HS-5 (cell line): ENCODE results near the gene GLRA1.
"Not testable (repeated sequence)": the region's sequence is repeated elsewhere in the genome, so short reads cannot be mapped to it uniquely, and the experiment has no call there.

Experiments used
- DNase-seq: peaks from one replicate; pipeline ENCODE4 v3.0.0-alpha.2; 2012; ENCODE audit warnings: low read depth

GLRA1 gene

GRCh38 chr5:151913425-151913824 is 11.2 kb downstream of the GLRA1 start:
- no peak for DNase-seq

DNA sequence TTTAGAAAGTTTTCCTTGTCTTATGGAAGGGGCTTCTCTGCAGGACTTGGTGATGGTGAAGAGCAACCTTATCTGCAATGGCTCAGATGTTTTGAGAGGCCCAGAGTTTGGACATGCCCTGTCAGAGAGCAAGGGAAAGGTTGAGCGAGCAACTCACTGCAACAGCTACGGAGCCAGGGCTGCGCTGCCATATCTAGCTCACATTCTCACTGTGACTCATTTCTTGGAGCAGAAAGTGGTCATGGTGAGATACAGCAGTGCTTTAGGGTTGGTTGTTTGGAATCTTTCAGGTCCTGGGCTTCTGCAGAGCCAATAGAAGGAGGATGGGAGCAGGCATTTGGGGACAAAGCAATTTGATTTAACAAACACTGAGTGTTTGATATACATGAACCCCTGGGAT is 12.3 kb downstream of the GLRA1 start:
- no peak for DNase-seq

DNA sequence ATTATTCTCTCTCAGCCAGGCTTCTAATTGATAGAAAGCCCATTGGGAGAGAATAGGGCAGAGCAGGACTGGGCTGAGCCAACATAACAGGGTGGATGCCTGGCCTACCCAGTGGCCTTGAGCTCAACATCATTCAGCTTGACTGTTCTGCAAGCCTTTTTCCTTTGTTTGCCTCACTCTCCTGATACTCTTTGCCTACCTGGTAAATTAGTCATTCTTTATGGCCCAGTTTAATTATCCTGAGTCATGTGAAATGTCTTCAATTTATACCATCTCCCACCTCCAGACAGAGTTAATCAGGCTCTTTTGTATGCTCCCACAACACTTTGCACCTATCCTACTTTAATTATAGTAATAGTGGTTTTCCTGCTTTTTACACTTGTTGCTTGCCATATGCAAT is 13.6 kb downstream of the GLRA1 start:
- DNase-seq = no peak

- DNase-seq = no peak
These were observed 15.0 kb downstream of the GLRA1 start for GRCh38 chr5:151909628-151910027.

- DNase-seq = no peak
These were observed 18.4 kb downstream of the GLRA1 start for GRCh38 chr5:151906246-151906645.

DNA sequence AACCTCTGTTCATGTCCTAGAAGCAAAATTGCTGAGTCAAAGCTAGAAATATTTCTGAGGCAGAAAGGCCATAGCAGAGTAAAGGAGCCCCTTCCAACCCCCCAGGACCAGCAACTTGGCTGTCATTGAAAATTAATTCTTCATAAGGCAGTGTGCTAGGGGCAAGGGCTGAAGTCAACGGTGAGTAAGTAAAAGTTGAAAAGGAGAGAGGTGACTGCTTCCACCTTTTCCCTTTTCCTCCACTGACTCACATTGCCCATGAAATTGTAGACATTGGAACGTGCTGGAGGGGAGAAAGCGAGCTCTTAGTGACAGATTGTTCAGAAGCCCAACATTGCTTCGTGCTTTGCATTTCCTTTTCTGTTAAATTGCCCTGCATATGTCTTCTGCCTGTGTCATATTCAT is 19.1 kb downstream of the GLRA1 start:
- no peak for DNase-seq

DNA sequence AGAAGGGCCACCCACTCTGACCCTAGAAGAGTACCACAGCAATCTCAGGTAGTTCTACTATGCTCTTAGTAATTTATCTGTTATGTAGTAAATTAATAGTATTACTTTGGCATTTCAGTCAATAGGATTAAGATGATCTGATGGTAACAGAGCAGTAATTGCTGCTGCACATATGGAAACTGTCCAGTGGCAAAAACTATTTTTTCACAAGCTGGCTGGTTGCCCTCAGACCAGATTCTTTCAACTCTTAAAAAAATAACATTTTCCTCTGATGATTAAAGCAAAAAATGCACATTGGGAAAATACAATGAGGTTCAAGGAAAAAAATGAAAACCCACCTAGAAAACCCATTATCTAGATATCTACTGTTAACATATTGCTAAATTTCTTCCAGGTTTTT is 19.7 kb downstream of the GLRA1 start:
- DNase-seq = no peak

DNA sequence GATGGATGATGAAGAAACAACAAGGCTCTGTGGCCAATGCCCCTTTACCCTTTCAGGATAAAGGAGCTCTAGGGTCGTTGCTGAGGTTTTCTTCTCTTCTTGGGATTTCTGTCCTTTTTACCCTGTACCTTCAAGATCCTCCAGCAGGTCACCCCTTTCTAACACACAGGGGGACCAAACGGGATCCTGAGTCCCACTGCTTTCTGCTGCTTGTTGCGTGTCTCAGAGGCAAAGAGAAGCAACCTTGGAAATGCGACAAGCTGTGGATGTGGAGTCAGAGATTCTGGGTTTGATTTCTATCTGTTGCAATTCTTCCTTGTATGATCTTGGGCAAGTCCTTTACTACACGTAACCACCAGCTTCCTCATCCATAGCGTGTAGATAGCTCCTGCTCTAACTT is 20.5 kb downstream of the GLRA1 start:
- DNase-seq = no peak

DNA sequence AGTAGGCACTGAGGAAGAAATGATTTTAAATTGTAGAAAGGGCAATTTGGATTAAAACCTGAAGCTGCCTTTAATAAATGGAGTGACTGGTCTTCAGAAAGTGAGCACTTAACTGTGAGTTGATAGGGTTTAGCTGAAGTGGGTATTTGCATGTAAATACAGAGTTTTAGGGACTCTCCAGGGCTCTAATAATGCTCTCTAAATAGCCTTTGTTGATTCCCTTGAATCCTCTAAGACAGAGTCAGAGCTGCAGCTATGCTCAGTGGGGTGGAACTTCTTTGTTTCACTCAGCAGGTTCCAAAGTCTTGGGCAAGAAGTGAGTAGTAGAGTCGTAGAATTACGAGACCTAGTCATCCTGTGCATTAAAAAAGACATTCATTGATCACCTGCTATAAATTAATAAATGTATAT is 21.4 kb downstream of the GLRA1 start:
- DNase-seq = no peak

GRCh38 chr5:151902215-151902614 is 22.4 kb downstream of the GLRA1 start:
- DNase-seq = no peak

DNA sequence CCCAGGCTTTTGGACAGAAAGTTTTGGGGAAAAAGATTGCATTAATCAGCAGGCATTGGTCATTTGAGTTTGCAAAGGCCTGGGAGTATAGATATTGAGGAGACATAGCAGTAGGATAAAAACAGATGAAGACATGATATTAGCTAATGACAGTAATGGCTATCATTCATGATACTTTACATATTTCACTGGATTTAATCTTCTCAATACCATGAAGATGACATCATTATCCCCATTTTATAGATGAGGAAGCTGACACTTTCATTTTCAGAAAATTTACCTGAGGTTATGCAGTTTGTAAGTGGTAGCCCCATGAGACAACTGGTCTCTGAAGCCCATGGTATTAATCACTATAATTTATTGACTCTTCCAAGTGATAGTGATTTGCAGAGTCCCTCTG is 23.0 kb downstream of the GLRA1 start:
- DNase-seq = no peak

GRCh38 chr5:151900891-151901290 is 23.8 kb downstream of the GLRA1 start:
- DNase-seq = no peak

DNA sequence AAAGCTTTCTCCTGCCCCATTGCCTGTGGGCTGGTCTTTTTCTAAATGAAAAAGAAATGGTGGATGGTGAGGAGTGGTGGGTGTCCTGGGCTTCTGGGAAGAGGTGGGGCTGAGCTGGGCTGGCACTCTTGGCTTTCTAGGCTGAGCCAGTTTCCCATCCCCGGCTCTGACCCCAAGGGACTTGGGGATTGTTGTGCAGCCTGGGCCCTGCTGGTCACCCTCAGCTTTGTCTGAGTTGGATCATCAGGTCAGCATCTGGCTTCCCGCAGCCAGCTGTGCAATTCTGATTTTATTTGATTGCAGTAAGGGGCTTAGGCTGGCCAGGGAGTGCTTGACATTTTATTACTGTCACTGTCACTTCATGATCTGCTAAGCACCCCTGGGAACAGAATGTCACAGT is 25.3 kb downstream of the GLRA1 start:
- no peak for DNase-seq

- no peak for DNase-seq
These were observed 26.8 kb downstream of the GLRA1 start for GRCh38 chr5:151897896-151898295.

- no peak for DNase-seq
These were observed 27.6 kb downstream of the GLRA1 start for GRCh38 chr5:151897020-151897552.

GRCh38 chr5:151896031-151896691 is 28.5 kb downstream of the GLRA1 start:
- peak; percentile 82 for DNase-seq

GRCh38 chr5:151895660-151896030 is 29.0 kb downstream of the GLRA1 start:
- no peak for DNase-seq

GRCh38 chr5:151893485-151893884 is 31.2 kb downstream of the GLRA1 start:
- not testable (repeated sequence) for DNase-seq

DNA sequence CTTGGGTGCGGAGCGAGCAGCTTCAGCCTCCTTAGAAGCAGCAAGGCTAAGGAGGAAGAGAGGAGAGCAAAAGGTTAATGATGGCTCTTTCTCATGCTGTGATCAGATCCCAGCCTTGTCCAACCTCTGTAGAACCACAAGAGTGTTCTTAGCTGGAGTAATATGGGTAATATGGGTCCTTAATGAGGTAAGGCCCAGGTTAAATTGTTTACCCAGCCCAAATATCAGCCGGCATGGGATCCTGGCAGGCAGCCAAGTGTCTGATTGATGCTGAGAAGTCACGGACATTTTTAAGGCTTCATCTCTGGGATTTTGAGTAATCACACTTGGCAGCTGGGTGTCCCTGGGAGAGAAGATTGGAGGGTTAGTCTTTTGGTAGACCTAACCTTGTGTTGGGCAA is 32.3 kb downstream of the GLRA1 start:
- no peak for DNase-seq

- DNase-seq = no peak
These were observed 34.4 kb downstream of the GLRA1 start for GRCh38 chr5:151890299-151890698.

GRCh38 chr5:151889614-151890013 is 35.0 kb downstream of the GLRA1 start:
- DNase-seq = no peak

DNA sequence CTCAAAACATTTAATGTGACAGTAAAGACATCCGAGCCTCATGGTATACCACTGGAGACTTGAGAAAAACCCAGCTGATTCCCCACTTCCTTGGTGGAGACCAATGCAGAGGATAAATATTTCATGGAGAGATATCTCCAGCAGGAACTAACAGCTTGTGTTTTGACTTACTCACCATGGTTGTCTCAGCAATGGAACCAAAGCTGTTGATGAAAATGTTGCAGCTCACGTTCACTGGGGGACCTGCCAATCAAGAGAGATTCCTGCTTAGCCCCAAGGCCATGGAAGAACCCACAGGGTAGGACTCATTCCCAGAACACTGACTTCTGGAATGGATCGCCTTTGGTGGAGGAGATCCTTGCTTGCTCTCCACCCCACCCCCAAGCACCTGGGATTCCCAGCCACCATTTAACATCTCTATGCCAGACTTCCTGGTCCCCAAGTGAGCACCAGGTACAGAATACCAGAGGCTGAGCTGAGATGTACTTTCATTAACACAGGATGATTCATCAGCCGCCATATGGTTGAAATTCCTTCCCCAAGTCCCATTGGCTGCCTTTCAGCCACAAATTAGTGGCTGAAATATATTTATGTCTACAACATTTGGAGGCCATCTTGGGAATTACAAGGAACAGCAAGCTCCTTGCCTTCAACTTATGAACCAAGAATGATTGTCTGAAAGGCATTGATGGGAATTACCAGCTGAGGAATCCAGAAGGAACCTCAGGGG is 37.9 kb downstream of the GLRA1 start:
- no peak for DNase-seq

GRCh38 chr5:151885138-151885908 is 39.3 kb downstream of the GLRA1 start:
- no peak for DNase-seq
